ENCODE data around the gene RASSF4.

The RASSF4 gene

GRCh38 chr10:44911951-44912350, 47.7 kb upstream of the RASSF4 start:
- no peak for DNase-seq (ENCODE audit: low read depth in 1 of 2, low spot score in 1 of 2)
- no peaks in the 10 kb centered on the region for H3K27me3 ChIP-seq (ENCODE audit: insufficient read depth, poor library complexity, severe bottlenecking)
- H3K4me3 ChIP-seq (replicated peaks; ENCODE audit: insufficient read depth, low read length) = no peak overlapping the region
- H3K27ac ChIP-seq (replicated peaks) = peak overlapping the region; percentile 86
- no peak for TF ChIP-seq SPI1 (IDR thresholded peaks at IDR 0.05; ENCODE audit: borderline replicate concordance, low read depth)

DNA sequence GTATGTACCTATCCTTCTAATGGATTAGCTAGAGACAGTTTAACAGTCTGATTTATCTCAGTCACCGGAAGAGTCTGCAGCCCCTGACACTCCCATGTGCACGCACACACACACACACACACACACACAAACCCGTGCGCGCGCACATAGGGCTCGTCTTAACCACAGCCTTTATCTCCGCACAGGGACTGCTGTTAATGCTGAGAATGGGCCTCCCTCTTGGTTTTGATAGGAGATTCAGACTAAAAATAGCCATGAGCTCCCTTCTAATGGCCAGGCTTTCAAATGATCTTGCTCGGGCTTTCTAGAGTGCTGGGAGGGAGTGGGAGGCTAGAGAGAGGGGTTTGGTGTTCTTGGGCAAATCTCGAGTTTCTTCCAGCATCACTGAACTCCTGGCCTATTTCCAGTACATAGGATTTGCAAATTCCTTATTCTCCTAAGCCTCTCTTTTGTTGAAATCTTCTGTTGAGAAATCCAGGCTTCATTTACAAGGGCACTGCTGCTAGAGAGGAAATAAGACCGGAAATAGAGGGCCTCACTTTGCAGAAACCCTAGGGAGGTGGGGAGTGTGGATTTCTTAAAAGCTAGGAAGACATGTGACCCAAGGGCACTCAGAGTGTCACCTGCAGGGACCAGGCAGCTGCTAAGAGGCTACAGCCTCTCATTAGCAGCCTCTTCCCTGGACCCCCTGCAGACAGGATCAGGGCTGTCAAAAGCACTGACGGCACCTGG, 46.1 kb upstream of the RASSF4 start:
- TF ChIP-seq, protein P1, sequence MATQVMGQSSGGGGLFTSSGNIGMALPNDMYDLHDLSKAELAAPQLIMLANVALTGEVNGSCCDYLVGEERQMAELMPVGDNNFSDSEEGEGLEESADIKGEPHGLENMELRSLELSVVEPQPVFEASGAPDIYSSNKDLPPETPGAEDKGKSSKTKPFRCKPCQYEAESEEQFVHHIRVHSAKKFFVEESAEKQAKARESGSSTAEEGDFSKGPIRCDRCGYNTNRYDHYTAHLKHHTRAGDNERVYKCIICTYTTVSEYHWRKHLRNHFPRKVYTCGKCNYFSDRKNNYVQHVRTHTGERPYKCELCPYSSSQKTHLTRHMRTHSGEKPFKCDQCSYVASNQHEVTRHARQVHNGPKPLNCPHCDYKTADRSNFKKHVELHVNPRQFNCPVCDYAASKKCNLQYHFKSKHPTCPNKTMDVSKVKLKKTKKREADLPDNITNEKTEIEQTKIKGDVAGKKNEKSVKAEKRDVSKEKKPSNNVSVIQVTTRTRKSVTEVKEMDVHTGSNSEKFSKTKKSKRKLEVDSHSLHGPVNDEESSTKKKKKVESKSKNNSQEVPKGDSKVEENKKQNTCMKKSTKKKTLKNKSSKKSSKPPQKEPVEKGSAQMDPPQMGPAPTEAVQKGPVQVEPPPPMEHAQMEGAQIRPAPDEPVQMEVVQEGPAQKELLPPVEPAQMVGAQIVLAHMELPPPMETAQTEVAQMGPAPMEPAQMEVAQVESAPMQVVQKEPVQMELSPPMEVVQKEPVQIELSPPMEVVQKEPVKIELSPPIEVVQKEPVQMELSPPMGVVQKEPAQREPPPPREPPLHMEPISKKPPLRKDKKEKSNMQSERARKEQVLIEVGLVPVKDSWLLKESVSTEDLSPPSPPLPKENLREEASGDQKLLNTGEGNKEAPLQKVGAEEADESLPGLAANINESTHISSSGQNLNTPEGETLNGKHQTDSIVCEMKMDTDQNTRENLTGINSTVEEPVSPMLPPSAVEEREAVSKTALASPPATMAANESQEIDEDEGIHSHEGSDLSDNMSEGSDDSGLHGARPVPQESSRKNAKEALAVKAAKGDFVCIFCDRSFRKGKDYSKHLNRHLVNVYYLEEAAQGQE (IDR thresholded peaks at IDR 0.05; ENCODE audit: insufficient replicate concordance, low read depth) = peak; percentile 42
- TF ChIP-seq POLR2AphosphoS5 (IDR thresholded peaks at IDR 0.05; ENCODE audit: low read depth) (peak; percentile 15; the same call in 1 of the 2 replicates), GABPA (IDR thresholded peaks at IDR 0.05; ENCODE audit: low read depth) (peak; percentile 74), SPI1 (IDR thresholded peaks at IDR 0.05; ENCODE audit: borderline replicate concordance, low read depth) (peak; percentile 36; the same call in 1 of the 2 replicates)
- TF ChIP-seq, protein P2, sequence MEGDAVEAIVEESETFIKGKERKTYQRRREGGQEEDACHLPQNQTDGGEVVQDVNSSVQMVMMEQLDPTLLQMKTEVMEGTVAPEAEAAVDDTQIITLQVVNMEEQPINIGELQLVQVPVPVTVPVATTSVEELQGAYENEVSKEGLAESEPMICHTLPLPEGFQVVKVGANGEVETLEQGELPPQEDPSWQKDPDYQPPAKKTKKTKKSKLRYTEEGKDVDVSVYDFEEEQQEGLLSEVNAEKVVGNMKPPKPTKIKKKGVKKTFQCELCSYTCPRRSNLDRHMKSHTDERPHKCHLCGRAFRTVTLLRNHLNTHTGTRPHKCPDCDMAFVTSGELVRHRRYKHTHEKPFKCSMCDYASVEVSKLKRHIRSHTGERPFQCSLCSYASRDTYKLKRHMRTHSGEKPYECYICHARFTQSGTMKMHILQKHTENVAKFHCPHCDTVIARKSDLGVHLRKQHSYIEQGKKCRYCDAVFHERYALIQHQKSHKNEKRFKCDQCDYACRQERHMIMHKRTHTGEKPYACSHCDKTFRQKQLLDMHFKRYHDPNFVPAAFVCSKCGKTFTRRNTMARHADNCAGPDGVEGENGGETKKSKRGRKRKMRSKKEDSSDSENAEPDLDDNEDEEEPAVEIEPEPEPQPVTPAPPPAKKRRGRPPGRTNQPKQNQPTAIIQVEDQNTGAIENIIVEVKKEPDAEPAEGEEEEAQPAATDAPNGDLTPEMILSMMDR (IDR thresholded peaks at IDR 0.05; ENCODE audit: insufficient read depth, low read length) = no peak
- DNase-seq (ENCODE audit: low read depth in 1 of 2, low spot score in 1 of 2) = peak in 1 of 2 experiments; percentile 92
- no peak overlapping the region for H3K4me3 ChIP-seq (replicated peaks; ENCODE audit: insufficient read depth, low read length)
- no peaks in the 10 kb centered on the region for H3K27me3 ChIP-seq (ENCODE audit: insufficient read depth, poor library complexity, severe bottlenecking)
- peak overlapping the region; percentile 86 for H3K27ac ChIP-seq (replicated peaks)

DNA sequence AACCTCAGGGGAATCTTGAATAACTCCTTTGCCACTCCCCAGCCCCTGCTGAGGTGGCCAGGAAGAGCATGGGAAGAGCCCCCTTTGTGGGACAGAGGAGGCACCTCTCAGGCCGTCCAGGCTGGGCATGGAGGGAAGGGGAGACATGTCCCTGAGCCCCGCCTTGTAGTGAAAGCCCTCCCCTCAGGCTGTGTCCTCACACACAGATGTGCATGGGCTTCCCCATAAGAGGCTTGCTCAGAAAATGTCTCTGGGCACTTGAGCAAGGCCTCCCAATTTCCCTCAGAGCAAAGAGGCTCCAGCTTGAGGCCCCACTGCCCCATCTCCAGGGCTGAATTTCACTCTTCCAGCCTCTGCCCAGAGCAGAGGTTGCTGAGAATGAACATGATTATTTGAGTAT, 44.7 kb upstream of the RASSF4 start:
- TF ChIP-seq POLR2AphosphoS5 (IDR thresholded peaks at IDR 0.05; ENCODE audit: low read depth) (no peak), SPI1 (IDR thresholded peaks at IDR 0.05; ENCODE audit: borderline replicate concordance, low read depth) (no peak), GABPA (IDR thresholded peaks at IDR 0.05; ENCODE audit: low read depth) (no peak)
- TF ChIP-seq, protein P2 (IDR thresholded peaks at IDR 0.05; ENCODE audit: insufficient read depth, low read length) = no peak
- TF ChIP-seq, protein P1 (IDR thresholded peaks at IDR 0.05; ENCODE audit: insufficient replicate concordance, low read depth) = no peak
- no peak overlapping the region for H3K4me3 ChIP-seq (replicated peaks; ENCODE audit: insufficient read depth, low read length)
- no peaks in the 10 kb centered on the region for H3K27me3 ChIP-seq (ENCODE audit: insufficient read depth, poor library complexity, severe bottlenecking)
- peak in 1 of 2 experiments; percentile 50 for DNase-seq (ENCODE audit: low read depth in 1 of 2, low spot score in 1 of 2)
- H3K27ac ChIP-seq (replicated peaks) = peak overlapping the region; percentile 86

- TF ChIP-seq POLR2AphosphoS5 (IDR thresholded peaks at IDR 0.05; ENCODE audit: low read depth) (no peak), SPI1 (IDR thresholded peaks at IDR 0.05; ENCODE audit: borderline replicate concordance, low read depth) (no peak), GABPA (IDR thresholded peaks at IDR 0.05; ENCODE audit: low read depth) (no peak)
- TF ChIP-seq, protein P1 (IDR thresholded peaks at IDR 0.05; ENCODE audit: insufficient replicate concordance, low read depth) = no peak
- TF ChIP-seq, protein P2 (IDR thresholded peaks at IDR 0.05; ENCODE audit: insufficient read depth, low read length) = no peak
- Histone ChIP-seq H3K27ac (replicated peaks) (no peak overlapping the region), H3K4me3 (replicated peaks; ENCODE audit: insufficient read depth, low read length) (no peak overlapping the region), H3K27me3 (ENCODE audit: insufficient read depth, poor library complexity, severe bottlenecking) (no peaks in the 10 kb centered on the region)
- no peak for DNase-seq (ENCODE audit: low read depth in 1 of 2, low spot score in 1 of 2)
These were observed 43.2 kb upstream of the RASSF4 start for GRCh38 chr10:44916429-44916828.
